ENCODE measurements around the gene ITGB3.

The ITGB3 gene

DNA sequence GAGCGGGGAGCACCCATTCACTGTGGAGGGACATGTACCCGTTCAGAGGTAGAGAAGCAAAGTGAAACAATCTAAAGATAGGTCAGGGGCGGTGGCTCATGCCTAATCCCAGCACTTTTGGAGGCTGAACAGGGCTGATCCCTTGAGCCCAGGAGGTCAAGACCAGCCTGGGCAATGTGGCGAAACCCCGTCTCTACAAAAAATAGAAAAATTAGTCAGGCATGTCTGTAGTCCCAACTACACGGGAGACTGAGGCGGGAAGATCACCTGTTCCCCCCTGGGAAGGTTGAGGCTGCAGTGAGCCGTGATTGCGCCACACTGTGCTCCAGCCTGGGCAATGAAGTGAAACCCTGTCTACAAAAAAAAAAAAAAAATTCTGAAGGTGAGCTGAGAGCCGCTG, 22.8 kb upstream of the ITGB3 start:
- TF ChIP-seq EZH2phosphoT487 (IDR thresholded peaks at IDR 0.05; ENCODE audit: low read depth) = no peak
- TF ChIP-seq, protein P1, sequence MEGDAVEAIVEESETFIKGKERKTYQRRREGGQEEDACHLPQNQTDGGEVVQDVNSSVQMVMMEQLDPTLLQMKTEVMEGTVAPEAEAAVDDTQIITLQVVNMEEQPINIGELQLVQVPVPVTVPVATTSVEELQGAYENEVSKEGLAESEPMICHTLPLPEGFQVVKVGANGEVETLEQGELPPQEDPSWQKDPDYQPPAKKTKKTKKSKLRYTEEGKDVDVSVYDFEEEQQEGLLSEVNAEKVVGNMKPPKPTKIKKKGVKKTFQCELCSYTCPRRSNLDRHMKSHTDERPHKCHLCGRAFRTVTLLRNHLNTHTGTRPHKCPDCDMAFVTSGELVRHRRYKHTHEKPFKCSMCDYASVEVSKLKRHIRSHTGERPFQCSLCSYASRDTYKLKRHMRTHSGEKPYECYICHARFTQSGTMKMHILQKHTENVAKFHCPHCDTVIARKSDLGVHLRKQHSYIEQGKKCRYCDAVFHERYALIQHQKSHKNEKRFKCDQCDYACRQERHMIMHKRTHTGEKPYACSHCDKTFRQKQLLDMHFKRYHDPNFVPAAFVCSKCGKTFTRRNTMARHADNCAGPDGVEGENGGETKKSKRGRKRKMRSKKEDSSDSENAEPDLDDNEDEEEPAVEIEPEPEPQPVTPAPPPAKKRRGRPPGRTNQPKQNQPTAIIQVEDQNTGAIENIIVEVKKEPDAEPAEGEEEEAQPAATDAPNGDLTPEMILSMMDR (IDR thresholded peaks at IDR 0.05; ENCODE audit: low read depth, low read length) = no peak
- peak overlapping the region; percentile 22; the same call in 1 of the 2 replicates for H3K27ac ChIP-seq (ENCODE audit: low read length)
- no peaks in the 10 kb centered on the region for H3K9me3 ChIP-seq (ENCODE audit: insufficient read depth, low read length)
- H3K36me3 ChIP-seq (replicated peaks; ENCODE audit: low read depth, low read length) = no peaks in the 10 kb centered on the region
- H4K20me1 ChIP-seq (ENCODE audit: insufficient read depth, low read length) = no peaks in the 10 kb centered on the region
- H3K4me2 ChIP-seq (ENCODE audit: low read length) = peak overlapping the region; percentile 99
- no peaks in the 10 kb centered on the region for H3K27me3 ChIP-seq (ENCODE audit: low read depth, low read length)
- peak overlapping the region; percentile 83 for H3K4me3 ChIP-seq (ENCODE audit: low read length)
- peak overlapping the region; percentile 70 for H3K9ac ChIP-seq (ENCODE audit: low read length)
- peaks cover 27% of the 10 kb centered on the region for H3K4me1 ChIP-seq (ENCODE audit: low read length)
- no peaks in the 10 kb centered on the region for H3K79me2 ChIP-seq (ENCODE audit: low read length)
- H2AFZ ChIP-seq (ENCODE audit: low read depth, low read length) = peak overlapping the region; percentile 99

DNA sequence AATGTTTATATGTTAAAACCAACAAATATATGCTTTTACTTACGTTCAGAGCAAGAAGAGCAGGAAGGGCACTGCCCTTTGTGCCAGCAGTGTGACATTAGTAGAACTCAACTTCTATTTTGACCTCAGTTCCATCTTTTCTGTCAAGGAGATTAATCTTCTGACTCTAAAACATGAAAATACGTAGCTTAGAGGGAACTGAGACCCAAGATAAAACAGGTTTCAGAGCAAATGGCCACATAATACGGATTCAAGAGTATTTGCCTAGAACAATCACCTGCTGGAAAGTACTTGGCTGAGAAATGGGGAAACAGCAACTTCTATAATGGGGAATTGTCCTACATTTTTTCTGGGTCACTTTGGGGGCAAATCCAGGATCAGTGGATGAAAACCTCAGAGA, 22.3 kb upstream of the ITGB3 start:
- 0 out of 2 replicates have a peak overlapping the region, but pooled peaks have one; percentile 99 for H2AFZ ChIP-seq (ENCODE audit: low read depth, low read length)

DNA sequence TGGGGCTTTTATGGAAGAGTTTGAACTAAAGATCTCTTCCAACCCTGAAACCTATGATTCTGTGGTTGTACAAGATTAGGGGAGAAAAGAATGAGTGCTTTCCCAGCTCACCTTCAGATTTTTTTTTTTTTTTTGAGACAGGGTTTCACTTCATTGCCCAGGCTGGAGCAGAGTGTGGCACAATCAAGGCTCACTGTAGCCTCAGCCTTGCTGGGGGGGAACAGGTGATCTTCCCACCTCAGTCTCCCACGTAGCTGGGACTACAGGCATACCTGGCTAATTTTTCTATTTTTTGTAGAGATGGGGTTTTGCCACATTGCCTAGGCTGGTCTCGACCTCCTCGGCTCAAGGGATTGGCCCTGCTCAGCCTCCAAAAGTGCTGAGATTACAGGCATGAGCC, 21.8 kb upstream of the ITGB3 start:
- no peak overlapping the region for H3K9ac ChIP-seq (ENCODE audit: low read length)
- H2AFZ ChIP-seq (ENCODE audit: low read depth, low read length) = no peak overlapping the region
- H3K27me3 ChIP-seq (ENCODE audit: low read depth, low read length) = no peaks in the 10 kb centered on the region
- H3K36me3 ChIP-seq (replicated peaks; ENCODE audit: low read depth, low read length) = no peaks in the 10 kb centered on the region
- no peaks in the 10 kb centered on the region for H3K79me2 ChIP-seq (ENCODE audit: low read length)
- peak overlapping the region; percentile 83; the same call in 1 of the 2 replicates for H3K4me3 ChIP-seq (ENCODE audit: low read length)
- no peaks in the 10 kb centered on the region for H4K20me1 ChIP-seq (ENCODE audit: insufficient read depth, low read length)
- peak overlapping the region; percentile 22; the same call in 1 of the 2 replicates for H3K27ac ChIP-seq (ENCODE audit: low read length)
- H3K9me3 ChIP-seq (ENCODE audit: insufficient read depth, low read length) = no peaks in the 10 kb centered on the region
- peak overlapping the region; percentile 99 for H3K4me2 ChIP-seq (ENCODE audit: low read length)
- no peak for TF ChIP-seq EZH2phosphoT487 (IDR thresholded peaks at IDR 0.05; ENCODE audit: low read depth)
- TF ChIP-seq, protein P1 (IDR thresholded peaks at IDR 0.05; ENCODE audit: low read depth, low read length) = no peak
- peaks cover 27% of the 10 kb centered on the region for H3K4me1 ChIP-seq (ENCODE audit: low read length)

More for the DNA sequence above, 22.3 kb upstream of the ITGB3 start:
- H3K27me3 ChIP-seq (ENCODE audit: low read depth, low read length) = no peaks in the 10 kb centered on the region
- peak overlapping the region; percentile 22 for H3K27ac ChIP-seq (ENCODE audit: low read length)
- TF ChIP-seq EZH2phosphoT487 (IDR thresholded peaks at IDR 0.05; ENCODE audit: low read depth) = no peak
- TF ChIP-seq, protein P1 (IDR thresholded peaks at IDR 0.05; ENCODE audit: low read depth, low read length) = no peak
- H3K4me1 ChIP-seq (ENCODE audit: low read length) = peaks cover 27% of the 10 kb centered on the region
- H4K20me1 ChIP-seq (ENCODE audit: insufficient read depth, low read length) = no peaks in the 10 kb centered on the region
- peak overlapping the region; percentile 99 for H3K4me2 ChIP-seq (ENCODE audit: low read length)
- H3K36me3 ChIP-seq (replicated peaks; ENCODE audit: low read depth, low read length) = no peaks in the 10 kb centered on the region
- H3K79me2 ChIP-seq (ENCODE audit: low read length) = no peaks in the 10 kb centered on the region
- H3K9ac ChIP-seq (ENCODE audit: low read length) = peak overlapping the region; percentile 70; the same call in 1 of the 2 replicates
- H3K9me3 ChIP-seq (ENCODE audit: insufficient read depth, low read length) = no peaks in the 10 kb centered on the region
- peak overlapping the region; percentile 83 for H3K4me3 ChIP-seq (ENCODE audit: low read length)

DNA sequence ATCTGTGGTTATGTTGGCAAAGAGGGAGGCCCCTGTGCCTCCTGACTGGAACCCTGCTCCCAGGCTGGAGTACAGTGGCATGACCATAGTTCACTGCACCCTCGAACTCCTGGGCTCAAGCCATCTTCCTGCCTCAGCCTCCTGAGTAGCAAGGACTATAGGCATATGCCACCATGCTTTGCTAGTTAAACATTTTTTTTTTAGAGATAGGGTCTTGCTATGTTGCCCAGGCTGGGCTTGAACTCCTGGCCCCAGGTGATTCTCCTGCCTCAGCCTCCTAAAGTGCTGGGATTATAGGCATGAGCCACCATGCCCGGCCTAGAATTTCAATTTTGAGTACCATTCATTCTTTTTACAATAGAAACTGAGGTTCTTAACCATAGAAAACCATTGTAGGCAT, 21.2 kb upstream of the ITGB3 start:
- Histone ChIP-seq H3K4me2 (ENCODE audit: low read length) (no peak overlapping the region), H3K36me3 (replicated peaks; ENCODE audit: low read depth, low read length) (no peaks in the 10 kb centered on the region), H3K27me3 (ENCODE audit: low read depth, low read length) (no peaks in the 10 kb centered on the region), H4K20me1 (ENCODE audit: insufficient read depth, low read length) (no peaks in the 10 kb centered on the region), H3K9me3 (ENCODE audit: insufficient read depth, low read length) (no peaks in the 10 kb centered on the region), H3K27ac (ENCODE audit: low read length) (no peak overlapping the region), H3K79me2 (ENCODE audit: low read length) (no peaks in the 10 kb centered on the region), H3K4me1 (ENCODE audit: low read length) (peaks cover 27% of the 10 kb centered on the region), H3K9ac (ENCODE audit: low read length) (no peak overlapping the region), H3K4me3 (ENCODE audit: low read length) (no peak overlapping the region), H2AFZ (ENCODE audit: low read depth, low read length) (no peak overlapping the region)
- TF ChIP-seq, protein P1 (IDR thresholded peaks at IDR 0.05; ENCODE audit: low read depth, low read length) = no peak
- no peak for TF ChIP-seq EZH2phosphoT487 (IDR thresholded peaks at IDR 0.05; ENCODE audit: low read depth)
